COLO668 (cell line): ENCODE data around the gene TNS2.
"Not testable (repeated sequence)": the region's sequence is repeated elsewhere in the genome, so short reads cannot be mapped to it uniquely, and the experiment has no call there.

Source experiments
- DNase-seq: peaks from one replicate; lab custom pipeline; 2025; ENCODE audit not compliant: unreplicated experiment; lab: John Stamatoyannopoulos, UW

The TNS2 gene, protein sequence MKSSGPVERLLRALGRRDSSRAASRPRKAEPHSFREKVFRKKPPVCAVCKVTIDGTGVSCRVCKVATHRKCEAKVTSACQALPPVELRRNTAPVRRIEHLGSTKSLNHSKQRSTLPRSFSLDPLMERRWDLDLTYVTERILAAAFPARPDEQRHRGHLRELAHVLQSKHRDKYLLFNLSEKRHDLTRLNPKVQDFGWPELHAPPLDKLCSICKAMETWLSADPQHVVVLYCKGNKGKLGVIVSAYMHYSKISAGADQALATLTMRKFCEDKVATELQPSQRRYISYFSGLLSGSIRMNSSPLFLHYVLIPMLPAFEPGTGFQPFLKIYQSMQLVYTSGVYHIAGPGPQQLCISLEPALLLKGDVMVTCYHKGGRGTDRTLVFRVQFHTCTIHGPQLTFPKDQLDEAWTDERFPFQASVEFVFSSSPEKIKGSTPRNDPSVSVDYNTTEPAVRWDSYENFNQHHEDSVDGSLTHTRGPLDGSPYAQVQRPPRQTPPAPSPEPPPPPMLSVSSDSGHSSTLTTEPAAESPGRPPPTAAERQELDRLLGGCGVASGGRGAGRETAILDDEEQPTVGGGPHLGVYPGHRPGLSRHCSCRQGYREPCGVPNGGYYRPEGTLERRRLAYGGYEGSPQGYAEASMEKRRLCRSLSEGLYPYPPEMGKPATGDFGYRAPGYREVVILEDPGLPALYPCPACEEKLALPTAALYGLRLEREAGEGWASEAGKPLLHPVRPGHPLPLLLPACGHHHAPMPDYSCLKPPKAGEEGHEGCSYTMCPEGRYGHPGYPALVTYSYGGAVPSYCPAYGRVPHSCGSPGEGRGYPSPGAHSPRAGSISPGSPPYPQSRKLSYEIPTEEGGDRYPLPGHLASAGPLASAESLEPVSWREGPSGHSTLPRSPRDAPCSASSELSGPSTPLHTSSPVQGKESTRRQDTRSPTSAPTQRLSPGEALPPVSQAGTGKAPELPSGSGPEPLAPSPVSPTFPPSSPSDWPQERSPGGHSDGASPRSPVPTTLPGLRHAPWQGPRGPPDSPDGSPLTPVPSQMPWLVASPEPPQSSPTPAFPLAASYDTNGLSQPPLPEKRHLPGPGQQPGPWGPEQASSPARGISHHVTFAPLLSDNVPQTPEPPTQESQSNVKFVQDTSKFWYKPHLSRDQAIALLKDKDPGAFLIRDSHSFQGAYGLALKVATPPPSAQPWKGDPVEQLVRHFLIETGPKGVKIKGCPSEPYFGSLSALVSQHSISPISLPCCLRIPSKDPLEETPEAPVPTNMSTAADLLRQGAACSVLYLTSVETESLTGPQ (N-terminal part only)

DNA sequence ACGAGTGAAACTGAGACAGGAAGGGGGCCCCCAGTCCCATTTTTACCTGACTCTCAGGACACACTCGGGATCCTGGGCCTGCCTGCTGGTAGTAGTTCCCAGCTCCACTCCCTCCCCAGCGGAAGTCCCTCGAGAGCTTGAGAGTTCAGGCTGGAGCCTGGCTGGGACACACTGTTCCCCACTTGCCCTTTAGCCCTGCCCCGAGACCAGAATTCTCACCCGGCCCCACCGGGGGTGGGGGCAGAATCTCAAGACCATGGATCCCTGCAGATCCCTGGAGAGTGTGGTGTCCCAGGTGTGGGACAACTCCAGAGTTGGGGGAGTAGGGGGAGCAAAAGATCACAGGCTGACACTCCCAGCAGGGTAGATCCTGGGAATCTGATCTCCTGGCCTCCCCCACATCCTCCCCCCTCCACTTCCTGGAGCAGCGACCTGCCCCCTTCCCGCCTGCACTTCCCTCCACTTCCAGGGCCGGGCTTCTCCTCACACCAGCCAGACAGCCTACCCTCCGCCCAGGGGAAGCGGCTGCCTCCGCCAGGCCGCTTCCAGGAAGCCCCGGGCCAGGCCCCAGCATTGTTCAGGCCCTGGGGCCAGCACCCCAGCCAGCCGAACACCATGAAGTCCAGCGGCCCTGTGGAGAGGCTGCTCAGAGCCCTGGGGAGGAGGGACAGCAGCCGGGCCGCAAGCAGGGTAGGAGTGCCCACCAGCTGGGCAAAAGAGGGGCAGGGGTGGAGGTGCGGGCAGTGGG, at the start of gene TNS2:
TNS2 (plus strand) TSS at position 495 of the 748 bp plus-strand sequence; CDS start at position 616, 121 bp downstream.
- peak; percentile 56 for DNase-seq

DNA sequence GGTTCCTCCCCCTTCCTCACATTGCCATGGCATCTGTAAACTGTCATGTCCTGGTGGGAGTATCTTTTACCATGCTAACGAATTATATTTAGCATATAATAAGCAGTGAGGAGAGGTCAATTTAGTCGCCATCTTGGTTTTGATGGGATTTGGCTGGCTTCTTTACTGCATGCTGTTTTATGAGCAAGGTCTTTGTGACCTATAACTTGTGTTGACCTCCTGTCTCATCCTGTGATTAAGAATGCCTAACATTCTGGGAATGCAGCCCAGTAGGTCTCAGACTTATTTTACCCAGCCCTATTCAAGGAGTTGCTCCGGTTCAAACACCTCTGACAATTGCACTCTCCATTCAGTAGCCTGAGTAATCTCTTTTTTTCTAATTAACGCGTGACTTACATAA, 45.7 kb upstream of the TNS2 start:
- DNase-seq, result no peak

DNA sequence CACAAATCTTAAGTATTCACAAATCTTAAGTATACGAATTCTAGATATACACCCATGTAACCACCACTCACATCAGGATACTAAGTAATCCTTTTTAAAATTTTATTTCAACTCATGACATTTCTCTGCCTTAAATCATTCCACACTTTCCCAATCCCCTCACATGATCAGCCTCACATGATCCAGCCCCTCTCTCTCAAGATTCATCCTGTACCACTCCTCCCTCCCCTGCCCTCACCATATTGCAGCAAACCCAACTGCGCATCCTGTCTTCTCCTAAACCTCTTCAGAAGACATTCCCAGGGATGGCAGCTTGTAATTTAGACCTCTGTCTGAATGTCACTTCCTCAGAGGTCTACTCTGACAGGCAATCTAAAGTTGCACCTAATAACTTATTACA, 45.3 kb upstream of the TNS2 start:
- DNase-seq, result no peak

DNA sequence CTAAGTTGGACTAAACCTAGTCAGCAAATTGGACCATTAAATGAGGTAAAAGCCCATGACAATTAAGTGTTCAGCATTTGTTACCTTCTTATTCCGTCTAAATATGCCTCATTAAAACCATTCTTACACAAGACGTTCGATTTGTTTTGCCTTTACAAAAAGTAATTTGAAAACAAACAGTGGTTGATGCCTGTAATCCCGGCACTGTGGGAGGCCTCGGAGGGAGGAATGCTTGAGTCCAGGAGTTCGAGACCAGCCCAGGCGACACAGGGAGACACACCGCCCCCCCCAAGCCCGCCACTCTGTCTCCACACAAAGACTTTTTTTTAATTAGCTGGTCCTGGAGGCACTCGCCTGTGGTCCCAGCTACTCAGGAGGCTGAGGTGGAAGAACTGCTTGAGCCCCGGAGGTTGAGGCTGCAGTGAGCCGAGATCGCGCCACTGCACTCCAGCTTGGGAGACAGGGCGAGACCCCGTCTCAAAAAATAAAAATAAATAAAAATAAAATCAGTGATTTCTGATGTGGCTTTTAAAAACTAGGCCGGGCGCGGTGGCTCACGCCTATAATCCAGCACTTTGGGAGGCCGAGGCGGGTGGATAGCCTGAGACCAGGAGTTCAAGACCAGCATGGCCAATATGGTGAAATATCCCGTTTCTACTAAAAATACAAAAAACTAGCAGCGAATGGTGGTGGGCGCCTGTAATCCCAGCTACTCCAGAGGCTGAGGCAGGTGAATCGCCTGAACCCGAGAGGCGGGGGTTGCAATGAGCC, 44.5 kb upstream of the TNS2 start:
- no peak for DNase-seq

DNA sequence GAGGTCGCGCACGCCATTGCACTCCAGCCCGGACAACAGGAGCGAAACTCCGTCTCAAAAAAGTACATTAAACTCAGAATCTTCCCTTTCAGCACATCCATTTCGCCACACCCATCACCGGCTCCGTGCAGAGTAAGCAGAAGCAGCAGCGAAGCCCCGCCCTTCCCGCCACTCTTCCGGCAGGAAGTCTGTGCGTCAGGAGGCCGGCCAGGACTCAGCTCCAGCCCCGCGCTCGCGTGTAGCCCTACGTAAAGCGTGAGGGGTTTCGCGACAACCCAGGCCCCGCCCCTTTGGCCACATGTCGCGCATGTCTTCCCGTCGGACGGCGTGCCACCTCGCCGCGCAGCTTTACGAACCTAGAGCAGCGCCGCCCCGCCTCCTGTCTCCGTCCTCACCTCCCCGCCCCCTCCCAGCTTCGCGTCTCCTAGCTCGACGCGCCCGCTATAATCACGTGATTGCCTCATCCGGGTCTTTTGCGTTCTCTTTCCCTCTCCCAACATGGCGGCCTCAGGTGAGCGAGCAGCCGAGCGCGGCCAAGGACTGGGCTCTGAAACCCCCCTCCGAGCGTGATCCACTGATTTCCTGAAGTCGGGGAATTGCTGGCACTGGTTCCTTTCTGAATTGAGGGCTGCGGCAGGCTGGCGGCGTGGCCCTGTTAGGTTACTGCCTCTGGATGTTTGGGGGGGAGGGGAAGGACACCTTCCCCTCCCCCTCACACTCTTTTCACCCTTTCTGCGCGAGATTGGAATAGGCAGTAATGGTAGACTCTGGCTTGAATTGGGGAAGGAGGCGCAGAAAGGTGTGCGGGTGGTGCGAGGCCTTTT, 43.7 kb upstream of the TNS2 start, which contains the start of gene EIF4B:
EIF4B (plus strand) TSS at position 471 of the 824 bp plus-strand sequence; CDS start at position 499, 28 bp downstream.
- peak; percentile 99 for DNase-seq

DNA sequence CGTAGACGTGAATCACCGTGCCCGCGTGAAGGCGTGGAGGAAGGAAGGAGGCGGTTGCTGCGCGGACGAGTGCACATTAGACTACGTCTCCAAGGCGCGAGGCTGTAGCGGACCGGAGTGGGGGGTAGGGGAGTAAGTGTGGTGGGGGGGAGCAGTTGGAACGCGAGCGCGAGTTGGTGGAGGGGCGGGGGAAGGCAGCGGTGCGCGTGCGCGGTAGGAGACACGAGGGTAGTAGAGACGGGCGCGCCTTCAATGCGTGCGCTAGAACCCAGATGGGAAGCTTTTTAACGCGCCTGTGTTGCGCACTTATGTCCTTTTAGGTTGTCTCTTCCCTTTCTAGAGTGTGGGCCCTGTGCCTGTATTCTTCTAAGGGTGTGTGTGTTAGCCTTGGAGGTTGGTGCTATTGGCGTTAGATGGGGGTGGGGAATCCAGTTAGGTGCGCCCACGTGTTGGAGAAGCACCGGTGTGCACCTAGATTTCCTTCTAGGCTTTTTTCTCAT, 43.0 kb upstream of the TNS2 start:
- peak; percentile 72 for DNase-seq

DNA sequence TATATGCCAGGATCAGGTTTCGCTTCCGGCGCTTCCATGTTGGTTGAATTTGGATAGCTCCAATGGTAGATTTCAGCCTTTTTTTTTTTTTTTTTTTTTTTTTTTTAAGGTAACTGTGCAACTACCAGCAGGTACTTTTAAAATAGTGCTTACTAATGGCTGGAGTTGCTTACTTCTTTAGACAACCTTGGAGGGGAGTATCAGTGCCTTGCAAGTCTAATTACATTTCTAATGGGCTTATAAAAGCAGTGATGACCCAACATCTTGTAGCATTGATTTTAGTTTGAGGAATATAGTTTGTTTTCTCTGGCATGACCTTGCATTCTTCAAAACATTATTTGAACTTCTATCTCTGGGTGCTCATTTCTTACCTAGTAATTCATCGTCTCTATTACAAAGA, 42.5 kb upstream of the TNS2 start:
- DNase-seq, result no peak

DNA sequence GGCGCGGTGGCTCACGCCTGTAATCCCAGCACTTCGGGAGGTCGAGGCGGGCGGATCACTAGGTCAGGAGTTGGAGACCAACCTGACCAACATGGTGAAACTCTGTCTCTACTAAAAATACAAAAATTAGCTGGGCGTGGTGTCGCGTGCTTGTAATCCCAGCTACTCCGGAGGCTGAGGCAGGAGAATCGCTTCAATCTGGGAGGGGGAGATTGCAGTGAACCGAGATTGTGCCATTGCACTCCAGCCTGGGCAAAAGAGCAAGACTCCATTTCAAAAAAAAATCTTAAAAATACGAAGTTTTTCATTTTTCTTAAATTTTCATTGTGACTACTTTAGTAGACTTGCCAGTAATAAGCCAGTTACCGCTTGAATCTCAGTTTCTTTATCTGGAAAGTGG, 41.1 kb upstream of the TNS2 start:
- DNase-seq, result not testable (repeated sequence)

DNA sequence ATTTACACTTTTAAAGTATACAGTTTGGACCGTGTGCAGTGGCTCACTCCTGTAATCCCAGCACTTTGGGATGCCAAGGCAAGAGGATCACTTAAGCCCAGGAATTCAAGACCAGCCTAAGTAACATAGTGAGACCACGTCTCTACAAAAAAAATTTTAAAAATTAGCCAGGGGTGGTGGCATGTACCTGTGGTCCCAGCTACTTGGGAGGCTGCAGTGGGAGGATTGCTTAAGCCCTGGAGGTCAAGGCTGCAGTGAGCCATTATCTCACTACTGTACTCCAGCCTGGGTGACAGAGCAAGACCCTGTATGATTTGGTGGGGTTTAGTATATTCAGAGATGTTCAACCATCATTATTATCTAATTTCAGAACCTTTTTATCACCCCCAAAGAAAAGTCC, 38.9 kb upstream of the TNS2 start:
- DNase-seq, result no peak

DNA sequence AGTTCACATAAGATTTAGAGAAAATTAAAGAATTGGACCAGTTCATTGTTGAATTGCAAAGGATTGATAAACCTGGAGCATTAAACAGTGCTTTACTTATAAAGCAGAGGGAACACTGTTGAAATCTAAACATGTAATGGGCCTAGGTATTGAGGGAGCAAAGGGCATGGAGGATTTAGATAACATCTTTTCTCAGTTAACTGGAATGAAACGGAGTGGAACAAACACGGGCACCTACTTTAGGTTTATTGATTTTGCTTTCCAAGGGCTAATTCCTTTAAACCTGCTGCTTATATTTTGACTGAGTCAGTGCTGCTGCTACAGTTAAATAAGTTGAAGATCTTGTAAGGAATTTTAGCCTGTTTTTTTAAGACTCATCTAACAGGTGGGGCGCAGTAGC, 38.0 kb upstream of the TNS2 start:
- no peak for DNase-seq

DNA sequence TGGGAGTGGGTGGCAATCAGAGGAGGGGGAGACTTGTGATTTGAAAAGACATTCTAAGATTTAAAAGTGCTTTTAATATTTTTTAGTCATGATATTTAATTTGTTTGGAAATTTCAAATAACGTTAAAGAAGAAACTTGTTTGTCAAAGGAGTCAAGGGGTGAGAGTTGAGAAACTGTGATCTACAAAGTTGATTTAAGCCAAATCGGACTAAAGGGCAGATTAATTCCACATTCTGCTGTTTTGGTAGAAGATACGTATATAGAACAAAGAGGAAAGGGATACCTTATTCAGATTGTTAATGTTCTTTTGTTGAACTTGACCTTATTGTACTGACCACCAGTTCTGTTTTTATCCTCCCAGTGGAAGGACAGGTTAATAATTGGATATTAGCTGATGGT, 36.9 kb upstream of the TNS2 start:
- no peak for DNase-seq

DNA sequence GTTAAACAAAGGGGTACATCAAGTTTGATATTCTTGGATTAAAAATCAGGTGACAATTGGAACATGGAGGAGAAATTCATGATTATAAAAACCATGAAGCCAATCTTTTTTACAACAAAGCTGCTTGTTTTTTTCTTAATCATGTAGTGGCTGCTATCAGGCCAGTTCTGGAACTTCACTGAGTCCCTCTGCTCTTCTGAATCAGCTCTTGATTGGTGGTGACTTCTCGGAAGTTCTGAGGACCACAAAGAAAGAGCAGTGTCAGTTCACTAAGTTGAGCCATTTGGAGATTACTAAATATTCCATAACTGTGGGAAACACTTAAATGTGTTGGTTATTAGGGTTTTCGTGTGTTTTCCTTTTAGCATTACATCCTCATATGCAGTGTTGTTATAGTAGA, 35.2 kb upstream of the TNS2 start:
- DNase-seq, result no peak

DNA sequence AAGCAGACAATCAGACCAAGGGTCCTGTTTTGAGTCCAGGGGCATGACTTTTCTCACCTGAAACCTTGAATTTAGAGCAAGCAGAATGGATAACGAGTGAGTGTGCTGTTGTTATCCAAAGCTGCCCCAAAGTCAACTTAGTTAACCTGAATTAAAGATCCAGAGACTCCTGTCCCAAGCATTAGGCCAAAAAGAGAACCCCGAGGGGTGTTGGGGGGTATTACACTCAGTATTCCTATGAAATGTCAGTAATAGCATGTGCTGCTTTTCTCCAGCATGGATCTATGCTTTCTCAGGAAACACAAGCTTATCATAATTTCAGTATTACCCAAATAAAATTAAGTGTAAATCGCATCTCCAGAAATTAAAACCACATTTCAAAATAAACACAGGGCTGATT, 24.6 kb upstream of the TNS2 start:
- no peak for DNase-seq

DNA sequence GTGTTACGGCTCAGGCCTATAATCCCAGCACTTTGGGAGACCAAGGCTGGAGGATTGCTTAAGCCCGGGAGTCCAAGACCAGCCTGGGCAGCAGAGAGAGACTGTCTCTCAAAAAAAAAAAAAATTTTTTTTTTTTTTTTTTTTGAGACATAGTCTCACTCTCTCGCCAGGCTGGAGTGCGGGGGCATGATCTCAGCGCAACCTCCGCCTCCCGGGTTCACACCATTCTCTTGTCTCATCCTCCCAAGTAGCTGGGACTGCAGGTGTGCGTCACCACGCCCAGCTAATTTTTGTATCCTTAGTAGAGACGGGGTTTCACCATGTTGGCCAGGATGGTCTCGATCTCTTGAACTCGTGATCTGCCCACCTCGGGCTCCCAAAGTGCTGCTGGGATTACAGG, 22.9 kb upstream of the TNS2 start:
- not testable (repeated sequence) for DNase-seq

DNA sequence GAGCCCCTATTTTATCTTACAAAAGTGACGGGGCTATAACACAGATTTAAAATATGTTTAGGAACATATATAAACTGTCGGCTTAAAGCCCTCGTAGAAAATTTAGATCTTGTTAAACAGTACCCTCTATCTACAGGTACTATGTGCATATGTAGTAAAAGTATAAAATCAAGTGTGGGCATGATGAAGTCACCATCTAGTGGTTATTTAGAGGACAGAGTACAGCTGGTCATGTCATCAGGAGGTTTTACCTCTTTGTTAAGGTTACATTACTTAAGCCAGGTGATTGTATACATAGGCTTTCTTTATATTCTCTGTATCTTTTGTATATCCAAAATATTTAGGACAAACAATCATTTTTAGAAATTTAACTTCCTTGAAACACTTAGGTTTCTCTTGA, 18.2 kb upstream of the TNS2 start:
- no peak for DNase-seq

DNA sequence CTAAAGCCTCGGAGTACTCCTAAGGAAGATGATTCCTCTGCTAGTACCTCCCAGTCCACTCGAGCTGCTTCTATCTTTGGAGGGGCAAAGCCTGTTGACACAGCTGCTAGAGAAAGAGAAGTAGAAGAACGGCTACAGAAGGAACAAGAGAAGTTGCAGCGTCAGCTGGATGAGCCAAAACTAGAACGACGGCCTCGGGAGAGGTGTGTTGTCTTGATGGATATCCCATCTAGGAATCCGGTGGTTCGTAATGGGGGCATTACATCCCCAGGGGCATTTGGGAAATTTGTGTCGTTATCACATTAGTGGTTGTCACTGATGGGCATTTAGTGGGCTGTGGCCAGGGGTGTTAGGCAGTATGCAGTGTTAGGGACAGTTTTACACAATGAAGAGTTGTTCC, 16.0 kb upstream of the TNS2 start:
- DNase-seq, result not testable (repeated sequence)

DNA sequence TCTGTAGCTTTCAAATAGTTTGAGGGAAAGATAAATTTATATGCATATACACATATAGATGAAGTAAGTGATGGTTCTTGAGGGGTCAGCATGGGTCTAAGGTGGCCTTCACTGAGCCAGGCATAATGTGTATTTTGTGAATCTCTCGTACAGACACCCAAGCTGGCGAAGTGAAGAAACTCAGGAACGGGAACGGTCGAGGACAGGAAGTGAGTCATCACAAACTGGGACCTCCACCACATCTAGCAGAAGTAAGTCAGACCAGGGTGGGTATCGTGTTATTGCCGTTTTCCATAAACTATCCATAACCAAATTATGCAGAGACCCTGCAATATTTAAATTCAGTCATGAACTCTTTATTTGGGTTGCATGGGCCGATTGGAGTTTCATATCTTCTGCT, 15.4 kb upstream of the TNS2 start:
- no peak for DNase-seq

DNA sequence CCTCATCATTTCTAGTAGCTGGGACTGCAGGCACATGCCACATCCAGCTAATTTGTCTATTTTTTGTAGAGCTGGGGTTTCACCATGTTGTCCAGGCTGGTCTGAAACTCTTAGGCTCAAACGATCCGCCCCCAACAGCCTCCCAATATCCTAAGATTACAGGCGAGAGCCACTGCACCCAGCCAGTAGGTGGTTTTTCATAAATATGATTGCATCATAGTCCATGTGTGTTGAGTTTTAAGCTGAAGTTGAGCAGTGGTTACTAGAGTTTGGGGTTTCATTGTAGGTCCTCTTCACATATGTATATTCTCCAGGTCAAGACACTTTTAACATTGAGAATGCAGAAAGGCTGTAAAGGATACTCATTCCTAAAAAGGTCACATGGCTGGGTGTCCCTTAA, 13.1 kb upstream of the TNS2 start:
- no peak for DNase-seq

DNA sequence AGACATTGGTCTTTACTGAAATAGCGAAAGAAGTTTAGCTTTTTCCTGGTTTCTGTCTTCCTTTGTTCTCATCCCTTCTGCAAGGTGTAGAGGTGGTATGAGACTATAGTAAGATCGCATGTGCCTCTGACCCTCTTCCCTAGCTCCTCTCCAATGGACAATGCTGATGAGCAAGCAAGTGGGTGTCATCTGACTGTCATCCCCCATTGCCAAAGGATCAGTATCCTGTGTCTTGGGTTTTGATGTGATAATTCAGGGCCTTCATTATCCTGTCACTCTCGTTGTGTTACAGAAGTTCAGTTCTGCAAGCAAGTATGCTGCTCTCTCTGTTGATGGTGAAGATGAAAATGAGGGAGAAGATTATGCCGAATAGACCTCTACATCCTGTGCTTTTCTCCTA, 10.0 kb upstream of the TNS2 start:
- DNase-seq, result no peak
